ENCODE data around the gene SIGLEC6. TPM values are rescaled to one million over a fixed set of nuclear protein-coding genes. Genes with fewer than 3 reads are reported as not detected.
A peak's percentile ranks its signal among the peaks of the same experiment; 100 is the strongest.

SIGLEC6 gene
- total RNA-seq, 1 donor from 2014 or later: 6.6 TPM

DNA sequence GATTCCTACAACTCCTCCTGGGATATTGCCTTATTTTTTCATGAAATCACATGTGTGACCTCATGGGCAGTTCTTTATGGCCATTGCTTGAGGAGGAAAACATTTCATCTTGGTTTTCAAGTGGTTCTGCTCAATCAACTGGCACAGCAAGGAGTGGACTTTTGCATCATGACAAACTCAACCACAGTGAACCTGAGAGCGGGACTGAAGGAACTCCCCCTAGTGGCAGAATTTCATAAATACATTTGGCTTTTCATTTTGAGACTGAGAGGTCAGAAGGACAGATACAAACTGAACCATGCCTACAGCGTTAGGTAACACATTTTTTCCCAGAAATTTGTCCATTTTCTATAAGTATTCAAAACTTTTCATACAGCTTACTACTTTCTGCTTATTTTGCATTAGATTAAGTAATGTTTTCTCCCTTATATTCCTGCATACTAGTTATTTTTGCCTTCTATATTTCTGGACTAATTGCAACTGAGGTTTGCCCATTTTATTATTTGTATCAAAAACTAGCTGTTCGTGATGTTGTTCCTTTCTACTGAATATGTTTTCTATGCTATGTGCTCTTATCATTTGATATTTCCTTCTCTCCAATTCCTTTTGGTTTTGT lies 16.5 kb downstream of the SIGLEC6 start:
- Histone ChIP-seq H3K9me3 (peaks cover 0 to 3% of the 10 kb centered on the region in 2 donors), H3K27me3 (no peaks in the 10 kb centered on the region), H3K27ac (no peak overlapping the region), H3K4me3 (no peak overlapping the region), H3K36me3 (no peaks in the 10 kb centered on the region), H3K4me1 (no peaks in the 10 kb centered on the region)
- DNase-seq (ENCODE audit: low spot score in 2 of 2): no peak
- TF ChIP-seq CTCF (IDR thresholded peaks at IDR 0.05): peak; percentile 45 to 64 (median 46)
- intact Hi-C loops (cut with DNase I): no loop called here

DNA sequence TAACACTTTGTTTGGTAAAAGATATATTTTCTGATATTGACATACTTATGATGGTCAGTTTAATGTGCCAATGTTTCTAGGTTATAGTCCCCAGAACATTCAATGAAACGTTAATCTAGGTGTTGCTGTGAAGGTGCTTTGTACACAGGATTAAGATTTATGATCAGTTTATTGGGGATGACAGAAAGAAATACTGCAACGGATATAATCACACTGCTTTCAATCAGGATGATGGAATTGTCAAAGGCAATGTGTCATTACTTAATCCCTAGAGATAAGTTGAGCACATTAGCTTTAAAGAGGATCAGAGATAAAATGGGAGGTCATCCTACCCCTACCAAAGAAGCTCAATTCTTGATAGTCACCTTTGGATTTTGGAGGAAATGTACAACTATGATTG lies 17.5 kb downstream of the SIGLEC6 start:
- Histone ChIP-seq H3K27ac (no peak overlapping the region), H3K4me3 (no peak overlapping the region), H3K36me3 (no peaks in the 10 kb centered on the region), H3K4me1 (no peaks in the 10 kb centered on the region), H3K27me3 (no peaks in the 10 kb centered on the region), H3K9me3 (peaks cover 0 to 3% of the 10 kb centered on the region in 2 donors)
- no peak for TF ChIP-seq CTCF (IDR thresholded peaks at IDR 0.05)
- no peak for DNase-seq (ENCODE audit: low spot score in 2 of 2)
- intact Hi-C loops (cut with DNase I): no loop called here

DNA sequence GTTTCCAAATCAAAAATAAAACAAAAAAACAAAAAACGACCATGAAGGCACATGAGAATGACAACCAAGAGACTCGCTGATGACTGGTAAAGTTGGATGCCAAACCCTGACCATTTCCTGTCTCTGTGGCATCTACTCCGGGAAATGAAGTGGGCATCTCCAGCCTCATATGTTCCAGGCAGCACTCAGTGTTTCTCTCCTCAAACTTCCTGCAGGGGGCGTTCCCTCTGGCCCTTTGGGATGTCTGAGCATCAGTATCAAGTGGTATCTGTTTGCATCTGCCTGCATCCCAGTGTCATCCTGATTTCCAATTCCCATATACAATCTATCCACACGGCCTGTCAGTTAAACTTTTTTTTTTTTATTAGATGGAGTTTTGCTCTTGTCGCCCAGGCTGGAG lies 20.1 kb downstream of the SIGLEC6 start:
- Histone ChIP-seq H3K27ac (no peak overlapping the region), H3K4me1 (no peaks in the 10 kb centered on the region), H3K27me3 (no peaks in the 10 kb centered on the region), H3K9me3 (no peaks in the 10 kb centered on the region), H3K4me3 (no peak overlapping the region), H3K36me3 (no peaks in the 10 kb centered on the region)
- TF ChIP-seq CTCF (IDR thresholded peaks at IDR 0.05): no peak
- DNase-seq (ENCODE audit: low spot score in 2 of 2): no peak
- intact Hi-C loops (cut with DNase I): no loop called here

DNA sequence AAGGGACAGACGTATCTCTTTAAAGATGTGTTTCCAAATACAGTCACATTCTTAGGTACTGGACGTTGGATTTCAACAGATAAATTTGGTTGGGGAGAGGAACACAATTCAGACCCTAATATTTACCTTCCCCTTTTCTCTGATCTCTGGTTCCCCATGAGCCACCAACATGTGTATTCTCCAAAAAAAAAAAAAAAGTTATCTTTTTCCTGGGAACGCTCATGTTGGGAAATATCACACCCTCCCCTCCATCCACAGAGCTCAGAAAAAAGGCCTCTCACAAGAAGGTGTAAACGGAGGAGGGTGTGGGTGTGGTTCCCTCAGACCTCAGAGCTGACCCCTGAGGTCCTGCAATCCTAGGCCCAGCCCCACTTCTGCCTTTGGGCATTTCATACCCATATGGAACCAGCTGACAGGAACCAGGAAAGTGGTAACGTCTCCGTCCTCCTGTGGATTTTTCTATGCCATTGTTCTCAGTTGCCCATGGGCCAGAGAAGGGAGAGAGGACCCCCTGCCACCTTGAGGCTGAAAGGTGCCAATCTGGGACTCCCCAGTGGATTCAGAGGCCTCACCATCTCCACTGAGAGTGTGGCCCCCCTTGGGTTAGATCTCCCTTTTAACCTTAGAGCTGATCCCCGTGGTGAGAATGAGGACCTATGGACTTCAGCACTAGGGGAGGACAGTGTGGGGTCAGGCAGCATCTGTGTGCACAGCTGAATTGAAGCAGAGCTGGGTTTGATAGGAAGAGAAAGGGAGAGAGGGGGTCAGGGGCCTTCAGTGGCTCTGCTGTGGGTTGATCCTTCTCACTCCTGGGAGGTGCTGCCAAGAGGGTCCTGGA lies 21.4 kb downstream of the SIGLEC6 start:
- H3K27ac ChIP-seq: no peak overlapping the region
- H3K36me3 ChIP-seq: no peaks in the 10 kb centered on the region
- no peak for DNase-seq (ENCODE audit: low spot score in 2 of 2)
- H3K4me1 ChIP-seq: no peaks in the 10 kb centered on the region
- intact Hi-C loops (cut with DNase I): no loop called here
- H3K9me3 ChIP-seq: no peaks in the 10 kb centered on the region
- H3K4me3 ChIP-seq: no peak overlapping the region
- TF ChIP-seq CTCF (IDR thresholded peaks at IDR 0.05): no peak
- no peaks in the 10 kb centered on the region for H3K27me3 ChIP-seq

DNA sequence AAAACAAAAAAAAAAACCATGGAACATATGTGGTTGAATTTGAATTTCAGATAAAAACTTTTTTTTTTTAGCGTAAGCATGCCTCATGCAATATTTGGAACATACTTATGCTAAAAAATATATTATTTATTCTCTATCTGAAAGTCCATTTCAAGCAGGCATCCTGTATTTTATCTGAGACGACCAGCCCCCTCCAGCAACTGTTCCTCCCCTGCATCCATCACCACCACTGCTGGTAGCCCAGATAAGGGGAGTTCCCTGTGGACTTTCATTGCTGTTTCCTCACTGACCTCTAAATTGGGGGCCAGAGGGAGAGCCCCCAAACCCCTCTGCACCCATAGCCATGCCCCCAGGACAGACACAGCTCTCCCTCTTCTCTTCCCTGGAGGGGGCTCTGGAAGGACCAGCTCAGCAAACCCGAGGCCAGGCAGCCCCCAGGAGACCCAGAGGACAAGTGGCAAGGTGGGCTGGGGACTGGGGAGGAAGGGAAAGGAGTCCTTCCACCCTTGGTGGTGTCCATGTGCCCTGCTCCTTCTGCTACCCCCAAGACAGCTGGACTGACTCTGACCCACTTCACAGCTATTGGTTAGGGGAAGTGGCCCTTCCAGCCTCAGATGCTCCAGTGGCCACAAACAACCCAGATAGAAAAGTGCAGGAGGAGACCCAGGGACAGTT lies 23.3 kb downstream of the SIGLEC6 start:
- Histone ChIP-seq H3K9me3 (no peaks in the 10 kb centered on the region), H3K36me3 (no peaks in the 10 kb centered on the region), H3K4me3 (no peak overlapping the region), H3K27ac (no peak overlapping the region), H3K27me3 (no peaks in the 10 kb centered on the region), H3K4me1 (no peaks in the 10 kb centered on the region)
- DNase-seq (ENCODE audit: low spot score in 2 of 2): no peak
- intact Hi-C loops (cut with DNase I): no loop called here
- TF ChIP-seq CTCF (IDR thresholded peaks at IDR 0.05): no peak

Measured in ascending aorta (tissue), 2 donors.